HG03135 (cell line): ENCODE data around the gene APOLD1.
"Not testable (repeated sequence)": the region's sequence is repeated elsewhere in the genome, so short reads cannot be mapped to it uniquely, and the experiment has no call there.

Experiments used
- ATAC-seq: cut with Tn5 transposase; IDR thresholded peaks from one replicate; pipeline ENCODE4 v1.9.1; 2021; ENCODE audit warnings: mild to moderate bottlenecking, moderate library complexity; ENCODE audit not compliant: unreplicated experiment

APOLD1 gene, protein sequence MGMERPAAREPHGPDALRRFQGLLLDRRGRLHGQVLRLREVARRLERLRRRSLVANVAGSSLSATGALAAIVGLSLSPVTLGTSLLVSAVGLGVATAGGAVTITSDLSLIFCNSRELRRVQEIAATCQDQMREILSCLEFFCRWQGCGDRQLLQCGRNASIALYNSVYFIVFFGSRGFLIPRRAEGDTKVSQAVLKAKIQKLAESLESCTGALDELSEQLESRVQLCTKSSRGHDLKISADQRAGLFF

DNA sequence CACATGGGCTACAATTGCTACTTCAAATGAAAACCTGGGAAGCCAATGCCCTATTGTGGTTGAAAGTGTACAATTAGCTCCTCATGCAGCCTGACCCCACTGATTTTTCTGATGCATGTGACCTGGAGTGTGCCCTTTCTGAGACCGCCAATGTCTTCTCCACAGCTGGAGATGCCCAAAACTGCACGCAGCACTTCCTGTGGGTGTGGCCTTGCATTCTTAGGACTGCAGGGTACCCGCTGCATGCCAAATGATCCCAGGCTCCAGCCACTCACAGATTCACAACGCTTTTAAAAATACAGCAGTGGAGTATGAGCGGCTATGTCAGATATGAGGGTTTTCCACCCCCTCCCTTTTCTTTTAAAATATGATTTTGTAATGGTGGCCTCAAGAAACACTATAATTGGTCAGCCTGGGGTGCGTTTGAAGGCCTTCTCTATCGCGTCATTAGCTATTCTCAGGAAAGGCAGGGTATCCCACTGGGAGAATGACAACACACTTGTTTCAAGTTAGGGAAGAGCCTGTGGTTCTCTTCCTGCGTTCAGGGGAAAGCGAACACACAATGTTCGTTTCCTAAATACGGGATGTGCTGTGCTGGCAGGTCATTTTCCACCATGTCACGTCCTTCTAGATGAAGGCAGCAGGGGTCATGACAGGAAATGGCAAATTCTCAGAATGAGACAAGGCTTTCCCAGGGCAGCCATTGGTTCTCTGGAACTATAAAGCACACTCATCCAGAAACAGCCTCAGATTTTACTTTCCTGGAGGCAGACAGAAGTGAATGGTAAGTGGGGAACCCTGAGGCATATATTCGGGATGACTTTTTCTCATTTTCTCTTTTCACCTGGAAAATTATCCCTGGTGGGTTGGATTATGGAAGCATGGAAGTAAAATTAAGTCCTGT lies at the start of gene APOLD1:
Gene APOLD1, plus strand, starts transcription at position 749 of the 904 bp plus-strand sequence. Its CDS starts 33 bp downstream, at position 782.
- no peak for ATAC-seq

DNA sequence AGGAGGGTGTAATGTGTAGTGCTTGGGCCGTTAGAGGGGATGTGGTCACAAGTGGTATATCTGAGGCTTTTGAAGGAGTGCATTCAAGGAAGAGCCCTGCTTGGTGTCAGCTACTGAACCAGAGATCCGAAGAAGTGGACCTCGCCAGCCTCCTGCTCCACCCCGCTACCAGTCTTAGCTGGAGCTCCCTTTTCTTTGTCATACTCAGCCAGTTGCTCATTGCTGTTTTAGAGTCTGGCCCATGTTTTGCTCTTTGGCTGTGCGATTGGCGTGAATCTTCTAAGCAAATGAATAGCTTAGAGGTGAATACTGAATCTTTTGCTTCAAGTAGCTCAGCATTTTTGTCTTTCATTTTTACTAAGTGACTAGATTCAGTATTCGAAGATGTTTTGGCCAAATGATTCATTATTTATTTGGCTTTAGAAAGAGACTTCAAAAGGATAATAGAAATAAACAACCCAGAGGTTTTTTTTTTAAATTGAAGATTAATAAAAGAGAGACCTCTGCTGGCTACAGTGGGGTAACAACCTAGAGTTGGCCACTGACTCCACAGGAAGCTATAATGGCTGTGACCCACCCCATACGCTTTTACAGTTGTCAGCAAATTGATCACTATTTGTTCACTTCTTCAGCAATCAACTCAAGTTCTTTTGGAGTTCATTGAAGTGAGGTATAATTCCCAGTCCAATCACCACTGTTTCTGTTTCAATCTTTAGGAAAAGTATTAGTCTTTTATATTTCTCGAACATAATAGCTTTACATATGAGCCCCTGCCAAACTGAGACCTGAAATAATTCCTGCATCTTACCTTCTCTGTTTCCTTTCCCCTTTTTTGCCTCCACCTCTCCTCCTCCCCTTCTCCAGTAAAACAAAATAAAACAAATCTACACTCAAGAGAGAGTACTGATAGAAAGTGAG lies 48.4 kb upstream of the APOLD1 start:
- peak; percentile 65 for ATAC-seq

DNA sequence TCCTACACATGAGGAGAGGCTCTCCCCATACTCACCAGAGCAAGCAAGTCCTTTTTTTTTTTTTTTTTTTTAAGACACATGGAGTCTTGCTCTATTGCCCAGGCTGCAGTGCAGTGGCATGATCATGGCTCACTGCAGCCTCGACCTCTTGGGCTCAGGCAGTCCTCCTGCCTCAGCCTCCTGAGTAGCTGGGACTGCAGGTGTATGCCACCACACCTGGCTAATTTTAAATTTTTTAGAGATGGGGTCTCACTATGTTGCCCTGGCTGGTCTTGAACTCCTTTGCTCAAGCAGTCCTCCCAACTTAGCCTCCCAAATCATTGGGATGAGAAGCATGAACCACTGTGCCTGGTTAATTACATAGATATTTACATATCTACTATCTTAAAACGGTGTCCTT lies 47.3 kb upstream of the APOLD1 start:
- not testable (repeated sequence) for ATAC-seq

DNA sequence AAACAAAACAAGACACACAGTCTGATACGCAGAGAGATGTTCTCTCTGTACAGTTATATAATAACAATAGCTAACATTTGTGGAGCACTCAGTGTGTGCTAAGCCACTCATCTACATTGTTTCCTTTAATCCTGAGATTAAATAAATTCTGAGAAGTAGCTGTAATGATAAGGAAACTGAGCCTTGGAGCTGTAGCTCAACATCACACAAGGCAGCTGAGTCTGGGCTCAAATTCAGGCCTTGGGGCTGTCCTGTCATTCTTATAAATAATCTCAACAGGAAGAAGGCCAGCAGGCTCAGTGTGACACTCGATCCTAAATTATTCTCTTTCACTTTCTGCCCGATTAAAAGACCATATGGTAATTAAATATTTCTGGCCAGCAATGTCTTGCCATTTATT lies 43.8 kb upstream of the APOLD1 start:
- ATAC-seq = no peak

DNA sequence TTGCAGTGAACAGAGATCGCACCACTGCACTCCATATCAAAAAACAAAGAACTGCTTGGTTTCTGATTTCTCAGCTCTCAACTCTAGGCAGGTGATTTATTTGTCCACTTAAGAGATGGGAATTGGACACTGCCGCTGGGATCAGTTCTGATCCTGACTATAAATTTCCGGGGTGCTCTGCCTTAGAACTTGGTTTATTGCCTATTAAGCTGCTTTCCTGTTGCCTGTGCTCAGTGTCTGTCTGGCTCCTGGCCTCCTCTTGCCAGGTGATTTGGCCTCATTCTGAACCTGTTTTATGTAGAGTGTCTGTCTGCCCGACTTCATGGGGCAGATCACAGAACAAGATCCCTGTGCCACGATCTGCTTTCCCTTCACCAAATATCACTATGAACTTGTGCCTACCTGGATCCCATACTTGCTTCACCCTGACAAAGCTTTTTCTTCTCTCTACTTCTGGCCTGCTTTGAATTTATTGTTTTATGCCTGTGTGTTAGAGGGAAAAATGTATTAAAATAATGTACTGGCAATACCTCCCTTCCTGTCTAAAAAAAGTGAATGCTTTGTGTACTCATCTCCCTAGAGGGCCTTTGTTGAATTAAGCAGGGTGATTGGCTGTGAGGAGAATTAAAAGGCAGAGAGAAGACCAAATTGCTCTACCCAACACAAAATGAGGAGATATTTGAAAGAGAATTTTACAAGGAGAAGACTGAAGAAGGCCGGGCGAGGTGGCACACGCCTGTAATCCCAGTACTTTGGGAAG lies 40.7 kb upstream of the APOLD1 start:
- no peak for ATAC-seq

DNA sequence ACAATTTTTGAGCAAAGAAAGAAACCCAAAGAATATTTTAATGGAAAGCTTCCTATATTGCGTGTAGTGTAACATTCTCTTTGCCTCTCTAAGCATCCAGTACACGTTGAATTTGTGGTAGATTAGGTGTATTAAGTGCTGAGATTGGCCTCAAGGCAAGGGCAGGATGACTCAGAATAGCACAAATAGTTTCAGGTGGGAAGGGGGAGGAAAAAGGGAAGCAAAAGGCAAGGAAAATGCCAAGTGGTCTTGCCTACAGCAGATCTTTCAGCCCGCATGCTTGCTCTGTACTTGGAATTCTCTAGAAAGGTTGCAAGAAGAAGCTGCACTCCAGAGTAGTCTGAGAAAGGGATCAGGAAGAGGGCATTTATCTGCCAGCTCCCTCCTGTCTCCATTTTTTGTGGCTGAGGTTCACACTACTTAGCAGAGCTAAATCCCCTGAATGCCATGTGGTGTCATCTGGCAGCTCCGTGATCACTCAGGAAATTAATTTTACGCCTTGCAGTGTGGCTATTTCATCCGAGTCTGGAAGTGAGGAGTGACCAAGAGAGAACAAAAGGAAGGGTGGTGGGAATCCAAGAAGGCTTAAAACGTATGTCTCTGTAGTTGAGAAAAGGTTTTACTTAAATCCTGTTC lies 39.8 kb upstream of the APOLD1 start:
- no peak for ATAC-seq

DNA sequence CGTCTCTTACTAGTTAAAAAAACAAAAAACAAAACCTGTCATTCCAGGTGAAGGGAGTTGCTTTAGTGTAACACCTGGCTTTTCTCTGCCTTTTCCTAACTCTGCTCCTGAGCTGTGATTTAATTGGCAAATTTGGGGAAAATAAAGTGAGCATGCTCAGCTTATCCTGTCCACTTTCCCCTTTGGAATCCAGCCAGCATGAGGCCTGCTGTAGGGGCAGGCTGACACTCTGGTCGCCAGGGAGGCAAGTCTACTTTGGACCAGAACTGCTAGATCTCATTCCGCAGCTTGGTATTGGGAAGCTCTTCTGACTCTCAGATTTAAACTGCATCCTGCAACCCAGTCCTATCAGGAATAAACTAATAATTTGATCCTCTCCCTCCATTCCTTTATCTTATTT lies 38.2 kb upstream of the APOLD1 start:
- ATAC-seq = no peak

DNA sequence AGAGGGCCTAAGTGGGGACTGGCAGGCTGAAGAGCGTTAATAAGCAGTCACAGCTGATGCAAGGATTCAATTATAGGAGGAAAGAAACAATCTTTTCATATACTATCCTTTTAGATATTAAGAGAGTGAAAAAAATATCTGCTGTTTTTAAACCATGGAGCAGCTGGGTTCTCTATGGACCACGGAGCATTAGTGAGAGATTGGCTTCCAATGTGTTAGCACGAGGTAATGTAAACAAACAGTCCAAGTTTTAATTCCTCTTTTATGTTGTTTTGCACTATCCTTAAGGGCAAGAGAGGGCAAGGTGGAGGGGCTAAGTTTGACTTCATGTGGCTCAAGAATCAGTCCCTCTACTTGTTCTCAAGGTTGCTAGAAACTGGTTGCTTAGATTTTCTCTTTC lies 37.4 kb upstream of the APOLD1 start:
- ATAC-seq = no peak

DNA sequence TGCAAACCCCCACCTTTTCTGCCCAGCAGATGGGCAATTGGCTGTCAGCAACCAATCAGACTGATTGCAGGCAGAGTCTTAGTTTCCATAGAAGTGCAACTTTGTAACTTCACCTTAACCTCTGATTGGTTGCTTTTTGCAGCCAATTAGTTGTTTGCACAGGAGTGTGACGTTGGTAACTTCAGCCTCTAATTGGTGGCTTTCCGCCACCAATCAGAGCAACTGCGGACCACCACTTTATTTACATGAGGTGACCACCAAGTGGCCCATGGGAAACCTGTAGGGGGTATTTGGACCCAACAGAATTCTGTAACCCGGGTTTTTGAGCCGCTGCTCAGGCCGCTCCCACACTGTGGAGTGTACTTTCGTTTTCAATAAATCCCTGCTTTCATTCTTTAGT lies 36.0 kb upstream of the APOLD1 start:
- no peak for ATAC-seq

DNA sequence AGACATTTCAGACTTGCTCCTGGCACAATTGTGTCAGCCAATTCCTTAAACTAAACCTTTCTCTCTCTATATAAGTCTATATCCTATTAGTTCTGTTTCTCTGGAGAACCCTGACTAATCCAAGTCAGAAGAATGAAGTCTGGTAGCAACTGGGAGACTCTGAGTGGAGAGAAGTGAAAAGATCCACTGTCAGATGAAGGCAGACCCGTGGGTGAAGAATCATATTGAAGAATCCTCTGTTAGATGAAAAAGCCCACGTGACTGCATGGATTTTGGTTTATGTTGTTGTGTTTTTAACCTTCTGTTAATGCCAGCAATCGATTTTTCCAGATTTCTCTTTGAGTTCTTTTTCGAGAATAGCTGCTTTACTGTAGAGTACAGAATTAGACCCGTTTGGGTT lies 29.5 kb upstream of the APOLD1 start:
- ATAC-seq = no peak

DNA sequence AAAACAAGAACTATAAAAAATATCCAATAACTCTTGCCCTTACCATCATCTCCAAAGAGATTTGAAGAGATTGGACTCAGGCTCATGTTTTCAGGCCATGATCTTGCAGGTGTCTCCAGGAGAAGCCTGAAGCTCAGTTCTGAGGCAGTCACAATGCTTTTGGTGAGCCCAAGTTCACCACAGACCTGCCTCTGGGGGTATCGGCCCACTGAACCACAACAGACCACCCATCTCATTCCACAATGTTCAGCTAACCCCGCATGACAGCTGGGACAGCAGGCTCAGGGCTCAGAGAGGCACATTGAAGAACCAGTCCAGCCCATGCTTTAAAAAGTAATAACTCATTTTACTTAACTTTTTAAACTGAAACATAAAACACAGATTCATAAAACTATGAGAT lies 28.3 kb upstream of the APOLD1 start:
- no peak for ATAC-seq

DNA sequence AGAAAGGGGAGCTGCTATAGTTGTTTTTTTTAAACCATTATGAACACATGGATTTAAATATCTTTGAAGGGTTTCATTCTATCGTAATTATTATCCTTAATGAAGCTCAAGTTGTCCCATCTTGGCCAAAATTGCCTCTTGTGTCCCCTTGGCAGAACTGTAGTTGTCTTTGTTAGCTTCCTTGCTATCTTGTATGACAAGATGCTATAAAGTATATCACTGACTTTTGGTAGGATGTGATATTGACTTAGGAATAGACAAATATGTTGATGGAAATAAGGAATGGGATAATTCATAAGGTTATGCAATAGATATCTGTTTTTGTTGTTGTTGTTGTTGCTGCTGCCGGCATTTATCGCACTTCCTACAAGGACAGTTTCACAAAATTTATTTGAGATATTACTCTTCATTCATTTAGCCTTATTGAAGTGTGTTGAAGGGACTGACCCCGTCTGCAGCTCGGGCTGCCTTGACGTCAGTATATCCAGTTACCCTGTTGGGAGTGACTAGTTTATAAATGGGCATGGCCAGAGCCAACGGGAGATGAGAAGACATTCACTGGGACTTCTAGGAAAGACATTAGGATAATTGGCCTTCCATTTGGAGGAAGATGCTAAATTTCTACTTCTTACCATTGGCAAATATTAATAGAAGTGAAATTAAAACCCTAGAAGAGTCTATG lies 26.1 kb upstream of the APOLD1 start:
- no peak for ATAC-seq

DNA sequence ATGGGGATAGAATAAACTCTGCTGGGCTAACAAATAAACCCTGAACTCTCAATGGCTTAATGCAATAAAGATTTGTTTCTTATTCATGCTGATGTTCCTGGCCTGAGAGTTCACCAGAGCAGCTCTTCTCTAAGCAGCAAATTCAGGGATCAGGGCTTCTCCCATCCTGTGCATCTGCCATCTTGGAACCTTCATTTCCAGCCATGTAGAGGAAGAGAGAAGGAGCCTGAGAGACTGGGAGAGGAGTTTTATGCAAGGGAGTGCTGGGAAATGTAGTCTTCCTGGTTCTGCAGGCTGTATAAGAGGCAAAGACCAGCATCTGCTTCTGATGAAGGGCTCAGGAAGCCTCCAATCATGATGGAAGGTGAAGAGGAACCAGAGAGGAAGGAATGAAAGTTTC lies 20.6 kb upstream of the APOLD1 start:
- ATAC-seq = no peak

DNA sequence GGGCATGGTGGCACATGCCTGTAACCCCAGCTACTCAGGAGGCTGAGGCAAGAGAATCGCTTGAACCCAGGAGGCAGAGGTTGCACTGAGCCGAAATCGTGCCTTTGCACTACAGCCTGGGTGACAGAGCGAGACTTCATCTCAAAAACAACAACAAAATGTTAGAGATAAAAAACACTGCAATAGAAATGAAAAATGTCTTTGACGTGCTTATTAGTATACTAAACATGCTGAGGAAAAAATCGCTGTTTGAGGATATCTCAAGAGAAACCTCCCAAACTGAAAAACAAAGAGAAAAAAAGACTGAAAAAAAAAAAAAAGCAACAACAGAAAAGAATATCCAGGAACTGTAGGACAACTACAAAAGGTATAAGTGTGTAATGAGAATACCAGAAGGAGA lies 15.2 kb upstream of the APOLD1 start:
- ATAC-seq = no peak

DNA sequence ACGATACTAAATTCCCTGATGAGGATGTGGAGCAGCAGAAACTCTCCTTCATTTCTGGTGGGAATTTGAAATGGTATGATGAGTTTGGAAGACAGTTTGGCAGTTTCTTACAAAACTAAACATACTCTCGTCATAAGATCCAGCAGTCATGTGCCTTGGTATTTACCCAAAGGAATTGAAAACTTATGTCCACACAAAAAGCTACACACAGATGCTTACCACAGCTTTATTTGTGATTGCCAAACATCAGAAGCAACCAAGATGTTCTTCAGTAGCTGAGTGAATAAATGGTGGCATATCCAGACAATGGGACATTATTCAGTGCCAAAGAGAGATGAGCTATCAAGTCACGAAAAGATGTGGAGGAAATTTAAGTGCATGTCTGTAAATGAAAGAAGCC lies 10.7 kb upstream of the APOLD1 start:
- no peak for ATAC-seq

DNA sequence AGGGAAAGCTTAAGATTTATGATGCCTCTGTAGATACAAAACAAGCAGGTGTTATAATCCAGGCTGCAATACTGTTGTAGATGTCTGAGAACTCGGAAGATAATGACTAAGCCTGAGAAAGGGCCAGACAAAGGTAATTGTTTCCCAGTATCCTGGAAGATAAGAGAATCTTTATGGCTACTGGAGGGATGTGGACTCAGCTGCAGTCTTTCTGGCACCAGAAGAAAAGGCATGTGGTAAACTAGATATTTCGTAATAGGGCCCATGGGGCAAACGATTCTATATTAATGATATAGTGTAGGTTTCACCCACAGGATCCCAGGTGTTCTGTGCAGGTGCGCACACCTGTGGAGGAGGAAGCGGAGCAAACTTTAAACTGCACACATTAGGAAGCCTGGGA lies 9.2 kb upstream of the APOLD1 start:
- no peak for ATAC-seq

DNA sequence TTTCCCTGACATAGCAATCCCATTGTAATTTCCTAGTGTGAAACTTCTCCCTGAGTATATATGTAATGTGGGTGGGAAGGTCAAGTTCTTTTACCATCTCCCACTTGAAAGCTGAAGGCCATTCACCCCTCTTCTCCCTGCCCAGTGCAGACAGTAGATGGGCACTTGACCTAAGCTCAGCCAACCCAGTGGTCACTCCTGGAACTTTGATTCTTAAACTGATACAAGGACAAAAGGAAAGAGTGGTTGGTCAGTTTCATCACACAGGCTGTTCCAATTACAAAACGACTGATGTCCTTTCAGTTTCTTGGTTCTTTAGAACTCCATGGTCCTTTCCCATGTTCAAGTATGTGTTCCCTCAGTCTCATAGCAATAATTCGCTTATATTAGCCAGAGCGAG lies 8.4 kb upstream of the APOLD1 start:
- no peak for ATAC-seq

DNA sequence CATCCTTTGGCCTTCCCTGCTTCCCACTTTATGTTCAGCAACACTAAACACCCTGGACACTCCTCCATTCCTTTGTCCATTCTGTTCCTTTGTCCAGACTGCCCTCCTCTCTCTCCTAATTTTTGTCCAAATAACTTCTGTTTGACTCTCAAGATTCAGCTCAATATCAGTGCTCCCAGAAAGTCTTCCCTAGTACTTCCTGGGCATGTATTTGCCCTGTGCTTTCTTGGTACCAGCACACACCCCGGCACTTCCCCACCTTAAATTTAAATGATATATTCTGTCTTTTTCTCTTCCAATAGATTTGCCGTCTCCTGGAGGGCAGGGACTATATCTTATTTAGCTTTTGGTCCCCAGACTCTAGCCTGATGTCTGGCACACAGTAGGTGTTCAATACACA lies 6.5 kb upstream of the APOLD1 start:
- no peak for ATAC-seq

DNA sequence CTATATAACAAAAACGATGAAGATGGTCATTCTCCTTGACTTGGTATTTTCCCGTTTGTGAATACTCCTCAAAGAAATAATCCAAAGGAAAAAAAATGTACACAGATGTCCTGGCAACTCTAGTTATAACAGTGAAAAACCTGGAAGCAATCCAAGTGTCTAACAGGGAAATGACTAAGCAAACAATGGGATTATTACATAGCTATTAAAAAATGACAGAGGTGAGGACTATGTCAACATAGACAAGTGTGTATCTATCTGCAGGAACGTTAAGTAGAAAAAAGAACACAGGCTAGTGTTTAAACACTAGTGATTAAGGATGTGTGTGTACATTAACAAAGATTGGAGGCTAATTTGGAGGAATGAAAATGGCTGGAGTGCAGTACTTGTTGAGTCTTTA lies 5.9 kb upstream of the APOLD1 start:
- no peak for ATAC-seq

DNA sequence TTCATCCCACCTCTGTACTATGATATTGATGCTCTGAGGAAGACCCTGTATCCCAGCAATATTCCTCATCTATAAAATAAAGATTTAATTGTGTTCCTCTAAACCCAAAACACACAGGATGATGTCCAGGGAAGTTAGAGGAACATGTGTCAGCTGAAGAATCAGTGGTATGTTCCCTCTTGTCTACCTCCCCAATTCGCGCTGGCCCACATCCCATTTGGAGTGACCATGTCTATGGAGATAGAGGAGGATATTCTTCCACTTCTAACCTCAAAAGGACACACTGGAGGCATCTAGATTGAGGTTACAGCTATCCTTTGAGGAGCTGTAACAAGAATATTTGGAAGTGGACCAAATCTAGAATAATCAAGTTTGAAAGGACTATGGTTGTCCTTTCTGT lies 1.3 kb upstream of the APOLD1 start:
- ATAC-seq = no peak
